ENCODE results near the gene SDCBP2. TPM values are rescaled to one million over a fixed set of nuclear protein-coding genes. Genes with fewer than 3 reads are reported as not detected.

The SDCBP2 gene
- polyA plus RNA-seq, 1 donor (not counting 4 experiments of a cell fraction or from before 2014, with no cell fraction given), result 36.0 TPM

- Histone ChIP-seq H3K4me1 (ENCODE audit: control insufficient read depth, extremely low read depth, insufficient read depth, low read length) (peaks cover 9% of the 10 kb centered on the region), H3K27me3 (ENCODE audit: control insufficient read depth, extremely low read depth, insufficient read depth, low read length) (no peaks in the 10 kb centered on the region), H3K4me3 (ENCODE audit: control insufficient read depth in 2 of 3, extremely low read depth in 1 of 3, insufficient read depth in 2 of 3, low read depth in 1 of 3, low read length in 3 of 3) (no peak overlapping the region), H3K9me3 (ENCODE audit: control insufficient read depth, low read depth, low read length) (no peaks in the 10 kb centered on the region), H3K79me2 (ENCODE audit: control insufficient read depth, insufficient read depth, low read length) (no peaks in the 10 kb centered on the region), H3K9me1 (ENCODE audit: control insufficient read depth, extremely low read depth, insufficient read depth, low read length) (no peaks in the 10 kb centered on the region), H3K4me2 (ENCODE audit: control insufficient read depth, extremely low read depth, insufficient read depth, low read depth, low read length) (no peak overlapping the region), H4K20me1 (ENCODE audit: control insufficient read depth, extremely low read depth, insufficient read depth, low read length) (no peaks in the 10 kb centered on the region), H2AFZ (ENCODE audit: control insufficient read depth, low read length) (no peak overlapping the region), H3K27ac (ENCODE audit: control insufficient read depth, insufficient read depth, low read length) (no peak overlapping the region), H3K36me3 (ENCODE audit: control insufficient read depth in 2 of 2, extremely low read depth in 1 of 2, insufficient read depth in 2 of 2, low read length in 2 of 2) (peaks cover 0 to 6% of the 10 kb centered on the region in 2 experiments), H3K9ac (ENCODE audit: control insufficient read depth, extremely low read depth, insufficient read depth, low read length) (no peak overlapping the region)
- dilution Hi-C loops (cut with MboI; ENCODE audit: extremely low pct_ligation_motif_present, low sequenced_read_pairs), result no loop called here
- FAIRE-seq, result no peak
- no peak for DNase-seq (ENCODE audit: low read depth, low spot score)
- TF ChIP-seq, protein P1, sequence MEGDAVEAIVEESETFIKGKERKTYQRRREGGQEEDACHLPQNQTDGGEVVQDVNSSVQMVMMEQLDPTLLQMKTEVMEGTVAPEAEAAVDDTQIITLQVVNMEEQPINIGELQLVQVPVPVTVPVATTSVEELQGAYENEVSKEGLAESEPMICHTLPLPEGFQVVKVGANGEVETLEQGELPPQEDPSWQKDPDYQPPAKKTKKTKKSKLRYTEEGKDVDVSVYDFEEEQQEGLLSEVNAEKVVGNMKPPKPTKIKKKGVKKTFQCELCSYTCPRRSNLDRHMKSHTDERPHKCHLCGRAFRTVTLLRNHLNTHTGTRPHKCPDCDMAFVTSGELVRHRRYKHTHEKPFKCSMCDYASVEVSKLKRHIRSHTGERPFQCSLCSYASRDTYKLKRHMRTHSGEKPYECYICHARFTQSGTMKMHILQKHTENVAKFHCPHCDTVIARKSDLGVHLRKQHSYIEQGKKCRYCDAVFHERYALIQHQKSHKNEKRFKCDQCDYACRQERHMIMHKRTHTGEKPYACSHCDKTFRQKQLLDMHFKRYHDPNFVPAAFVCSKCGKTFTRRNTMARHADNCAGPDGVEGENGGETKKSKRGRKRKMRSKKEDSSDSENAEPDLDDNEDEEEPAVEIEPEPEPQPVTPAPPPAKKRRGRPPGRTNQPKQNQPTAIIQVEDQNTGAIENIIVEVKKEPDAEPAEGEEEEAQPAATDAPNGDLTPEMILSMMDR (optimal IDR thresholded peaks at IDR 0.05 in 1 of 3, IDR thresholded peaks at IDR 0.05 in 1 of 3, conservative IDR thresholded peaks at IDR 0.05 in 1 of 3; ENCODE audit: extremely low read depth in 1 of 3, insufficient read depth in 2 of 3, low read length in 3 of 3), result peak; percentile 40 to 45 (median 41)
- TF ChIP-seq EZH2 (IDR thresholded peaks at IDR 0.05; ENCODE audit: low read length), result no peak
Measured at GRCh38 chr20:1299522-1299921, 29.4 kb downstream of the SDCBP2 start.

DNA sequence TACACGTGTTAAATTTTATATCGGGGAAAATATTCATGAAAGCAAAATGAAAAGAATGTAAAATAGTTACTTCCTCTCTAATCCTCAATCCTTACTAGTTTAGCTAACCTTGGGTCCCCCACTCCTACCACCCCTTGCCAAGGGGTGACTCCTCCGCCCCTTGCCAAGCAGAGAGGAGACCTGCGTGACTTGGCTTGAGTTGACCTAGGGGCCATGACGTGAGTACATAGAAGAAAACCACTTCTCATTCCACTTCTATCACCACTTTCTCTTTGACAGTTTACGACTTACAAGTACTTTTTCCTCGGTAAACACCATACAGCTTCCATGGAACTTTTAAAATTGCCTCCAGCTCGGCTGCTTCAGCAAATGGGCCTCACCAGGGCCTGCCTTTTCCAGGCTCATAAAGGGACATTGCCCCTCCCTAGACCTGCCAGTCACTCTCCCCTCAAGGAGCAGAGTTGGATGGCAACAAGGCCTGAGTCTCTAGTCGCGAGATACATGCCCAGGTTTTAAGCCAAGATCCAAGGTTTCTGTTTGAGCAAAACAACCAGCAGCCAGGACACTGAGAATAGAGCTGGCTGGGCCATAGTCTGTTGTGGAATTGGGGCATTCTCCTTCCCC lies 29.9 kb downstream of the SDCBP2 start:
- FAIRE-seq (no peak), DNase-seq (ENCODE audit: low read depth, low spot score) (no peak)
- no peaks in the 10 kb centered on the region for H3K9me3 ChIP-seq (ENCODE audit: control insufficient read depth, low read depth, low read length)
- H3K4me2 ChIP-seq (ENCODE audit: control insufficient read depth, extremely low read depth, insufficient read depth, low read depth, low read length), result no peak overlapping the region
- H2AFZ ChIP-seq (ENCODE audit: control insufficient read depth, low read length), result no peak overlapping the region
- dilution Hi-C loops (cut with MboI; ENCODE audit: extremely low pct_ligation_motif_present, low sequenced_read_pairs), result no loop called here
- no peak overlapping the region for H3K9ac ChIP-seq (ENCODE audit: control insufficient read depth, extremely low read depth, insufficient read depth, low read length)
- no peaks in the 10 kb centered on the region for H3K9me1 ChIP-seq (ENCODE audit: control insufficient read depth, extremely low read depth, insufficient read depth, low read length)
- H4K20me1 ChIP-seq (ENCODE audit: control insufficient read depth, extremely low read depth, insufficient read depth, low read length), result no peaks in the 10 kb centered on the region
- H3K36me3 ChIP-seq (ENCODE audit: control insufficient read depth in 2 of 2, extremely low read depth in 1 of 2, insufficient read depth in 2 of 2, low read length in 2 of 2), result peaks cover 0 to 7% of the 10 kb centered on the region in 2 experiments
- H3K79me2 ChIP-seq (ENCODE audit: control insufficient read depth, insufficient read depth, low read length), result no peaks in the 10 kb centered on the region
- H3K4me3 ChIP-seq (ENCODE audit: control insufficient read depth in 2 of 3, extremely low read depth in 1 of 3, insufficient read depth in 2 of 3, low read depth in 1 of 3, low read length in 3 of 3), result no peak overlapping the region
- H3K4me1 ChIP-seq (ENCODE audit: control insufficient read depth, extremely low read depth, insufficient read depth, low read length), result peaks cover 9% of the 10 kb centered on the region
- no peaks in the 10 kb centered on the region for H3K27me3 ChIP-seq (ENCODE audit: control insufficient read depth, extremely low read depth, insufficient read depth, low read length)
- no peak overlapping the region for H3K27ac ChIP-seq (ENCODE audit: control insufficient read depth, insufficient read depth, low read length)
- TF ChIP-seq EZH2 (IDR thresholded peaks at IDR 0.05; ENCODE audit: low read length), result no peak
- TF ChIP-seq, protein P1 (optimal IDR thresholded peaks at IDR 0.05 in 1 of 3, IDR thresholded peaks at IDR 0.05 in 1 of 3, conservative IDR thresholded peaks at IDR 0.05 in 1 of 3; ENCODE audit: extremely low read depth in 1 of 3, insufficient read depth in 2 of 3, low read length in 3 of 3), result no peak

All from keratinocyte (primary cell).